Spleen (tissue), 11 donors: ENCODE results near the gene C9orf40. TPM values are rescaled to one million over a fixed set of nuclear protein-coding genes. Genes with fewer than 3 reads are reported as not detected.

Source experiments
- DNase-seq: peaks from one replicate; pipeline ENCODE4 v3.0.0-alpha.2; 2020
- H3K27ac ChIP-seq, 8 donors: fragments of 200-600 bp; sonication (generic) in 7 of 8; 1 replicate in 4 of 8; 2 replicates in 4 of 8; pipeline versions ENCODE4 v1.5.0 to v1.8.0; 2016 to 2021; ENCODE audit warnings: inconsistent platforms in 4 of 8, mild to moderate bottlenecking in 4 of 8, moderate library complexity in 1 of 8
- H3K27me3 ChIP-seq, 7 donors: fragments of 200-600 bp; sonication (generic) in 6 of 7; replicated peaks in 1 of 7; 1 replicate in 4 of 7; 2 replicates in 3 of 7; pipeline versions ENCODE4 v1.5.0 to v1.8.0; 2016 to 2021; ENCODE audit warnings: inconsistent platforms in 3 of 7, mild to moderate bottlenecking in 1 of 7
- H3K36me3 ChIP-seq, 6 donors: fragments of 200-600 bp; sonication (generic) in 5 of 6; 1 replicate in 4 of 6; 2 replicates in 2 of 6; pipeline versions ENCODE4 v1.5.0 to v1.8.0; 2016 to 2021; ENCODE audit warnings: inconsistent platforms in 2 of 6
- H3K4me1 ChIP-seq, 6 donors: fragments of 200-600 bp; sonication (generic) in 5 of 6; 1 replicate in 3 of 6; 2 replicates in 3 of 6; pipeline versions ENCODE4 v1.5.0 to v1.8.0; 2016 to 2021; ENCODE audit warnings: inconsistent platforms in 3 of 6
- H3K4me3 ChIP-seq, 8 donors: fragments of 200-600 bp; sonication (generic) in 7 of 8; 1 replicate in 4 of 8; 2 replicates in 4 of 8; pipeline versions ENCODE4 v1.5.0 to v1.8.0; 2016 to 2021; ENCODE audit warnings: inconsistent platforms in 4 of 8, mild to moderate bottlenecking in 4 of 8, moderate library complexity in 2 of 8
- H3K9me3 ChIP-seq, 8 donors: fragments of 200-600 bp; sonication (generic) in 7 of 8; 1 replicate in 4 of 8; 2 replicates in 4 of 8; pipeline versions ENCODE4 v1.5.0 to v1.8.0; 2016 to 2021; ENCODE audit warnings: inconsistent platforms in 4 of 8
- POLR2A ChIP-seq, 3 donors: fragments of 450-650 bp; IDR thresholded peaks; one replicate each; pipeline ENCODE4 v1.5.1; 2017; ENCODE audit warnings: antibody characterized with exemption in 3 of 3, mild to moderate bottlenecking in 1 of 3
- POLR2AphosphoS5 ChIP-seq, 3 donors: sonication (generic); formaldehyde crosslinking; IDR thresholded peaks; one replicate each; pipeline ENCODE4 v1.5.1; 2017; ENCODE audit warnings: antibody characterized with exemption in 3 of 3
- WGBS, 5 donors: extraction: QIAGEN DNeasy Blood & Tissue Kit in 3 of 5; methylation state at CpG; one replicate each; pipeline versions ENCODE4 v1.1.5 to v1.1.7; 2013 to 2018; 5-methylcytosine and 5-hydroxymethylcytosine counted together
- intact Hi-C: fragments of 100-400 bp; cut with DNase I; formaldehyde crosslinking; loops from one replicate; pipeline ENCODE4 v1.15.0; 2023; ENCODE audit warnings: low total_unique reads
- polyA plus RNA-seq, 3 donors: library from polyadenylated mRNA; stranded (reverse); fragments of 200-250 nt; gene quantifications; one replicate each; pipeline ENCODE4 v1.2.1, GENCODE V29; 2013
- total RNA-seq, 7 donors: library from RNA; depleted of rRNA in 3 of 7; stranded (reverse); fragments of >200 nt in 3 of 7; fragmentation: NEBNext Ultra II Directional in 4 of 7; extraction: Animal tissue kit (Norgen Biotek cat#: 25700) in 4 of 7; gene quantifications; one replicate each; pipeline versions ENCODE4 v1.1.0 to v1.2.1, GENCODE V29; 2016 to 2021
- TF ChIP-seq, protein P1 (sequence below), 11 experiments: fragments of 200-600 bp in 7 of 11; fragments of 450-650 bp in 4 of 11; sonication (generic) in 4 of 11; IDR thresholded peaks in 8 of 11; conservative IDR thresholded peaks in 3 of 11; 1 replicate in 7 of 11; 2 replicates in 4 of 11; pipeline versions ENCODE4 v1.4.0 to v1.8.0; 2016 to 2021; ENCODE audit warnings: antibody characterized with exemption in 11 of 11, inconsistent platforms in 4 of 11, mild to moderate bottlenecking in 1 of 11
- donor health status: healthy with polysubstance abuse.
- donor health status: DM: no; HTN: no; CAD: no; lungs with moderate emphysema.
- donor health status: DM: no; HTN: no; CAD: no.
- donor health status: Bipolar disorder and iron deficiency.
- donor health status: healthy.
- donor health status: DM: no; HTN: no; CAD: no.
- donor health status: DM: yes; HTN: yes; CAD: no.

The C9orf40 gene
- total and polyA plus RNA-seq, 10 donors, result 4.0 to 6.6 (median 5.0) TPM

DNA sequence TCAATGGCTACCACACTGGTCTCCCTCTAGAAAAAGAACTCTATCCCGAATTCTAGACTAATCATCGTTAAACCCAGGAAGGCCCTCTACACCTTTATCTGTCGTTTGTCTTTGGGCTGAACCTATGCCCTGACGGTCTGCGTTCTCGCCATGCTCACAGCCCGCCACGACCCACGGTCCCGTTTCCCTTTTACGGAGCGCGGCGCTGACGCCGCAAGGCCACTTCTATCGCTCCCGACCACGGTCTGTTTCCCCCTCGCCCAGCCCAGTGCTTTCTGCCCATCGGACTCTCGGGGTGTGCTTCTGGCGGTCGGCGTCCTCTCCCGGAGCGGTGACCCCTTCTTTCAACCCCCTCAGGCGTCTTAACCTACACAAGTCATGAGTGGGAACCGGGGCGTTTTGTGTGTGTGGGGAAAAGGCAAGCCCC, 974 bp downstream of the C9orf40 start:
- peak; percentile 92 for DNase-seq
- 0 to 1% (median 1%) methylated on average over 28 to 30 of the region's 30 CpGs for WGBS, 5 donors
- intact Hi-C loops, result loop anchor here (5.0 to 10.0 kb wide), 2 partner anchors 83 to 136 kb away; partner anchors contain the start of genes NMRK1 and OSTF1
- Histone ChIP-seq H3K27ac (peak overlapping the region; percentile 97 to 99 (median 98)), H3K4me1 (peaks cover 0 to 36% (median 5%) of the 10 kb centered on the region in 6 donors), H3K4me3 (peak overlapping the region; percentile 71 to 93 (median 80)), H3K9me3 (no peaks in the 10 kb centered on the region), H3K36me3 (no peaks in the 10 kb centered on the region), H3K27me3 (no peaks in the 10 kb centered on the region)
- TF ChIP-seq POLR2A (IDR thresholded peaks at IDR 0.05), result no peak
- TF ChIP-seq, protein P1, sequence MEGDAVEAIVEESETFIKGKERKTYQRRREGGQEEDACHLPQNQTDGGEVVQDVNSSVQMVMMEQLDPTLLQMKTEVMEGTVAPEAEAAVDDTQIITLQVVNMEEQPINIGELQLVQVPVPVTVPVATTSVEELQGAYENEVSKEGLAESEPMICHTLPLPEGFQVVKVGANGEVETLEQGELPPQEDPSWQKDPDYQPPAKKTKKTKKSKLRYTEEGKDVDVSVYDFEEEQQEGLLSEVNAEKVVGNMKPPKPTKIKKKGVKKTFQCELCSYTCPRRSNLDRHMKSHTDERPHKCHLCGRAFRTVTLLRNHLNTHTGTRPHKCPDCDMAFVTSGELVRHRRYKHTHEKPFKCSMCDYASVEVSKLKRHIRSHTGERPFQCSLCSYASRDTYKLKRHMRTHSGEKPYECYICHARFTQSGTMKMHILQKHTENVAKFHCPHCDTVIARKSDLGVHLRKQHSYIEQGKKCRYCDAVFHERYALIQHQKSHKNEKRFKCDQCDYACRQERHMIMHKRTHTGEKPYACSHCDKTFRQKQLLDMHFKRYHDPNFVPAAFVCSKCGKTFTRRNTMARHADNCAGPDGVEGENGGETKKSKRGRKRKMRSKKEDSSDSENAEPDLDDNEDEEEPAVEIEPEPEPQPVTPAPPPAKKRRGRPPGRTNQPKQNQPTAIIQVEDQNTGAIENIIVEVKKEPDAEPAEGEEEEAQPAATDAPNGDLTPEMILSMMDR (IDR thresholded peaks at IDR 0.05 in 8 of 11, conservative IDR thresholded peaks at IDR 0.05 in 3 of 11), result no peak
- TF ChIP-seq POLR2AphosphoS5 (IDR thresholded peaks at IDR 0.05), result no peak

DNA sequence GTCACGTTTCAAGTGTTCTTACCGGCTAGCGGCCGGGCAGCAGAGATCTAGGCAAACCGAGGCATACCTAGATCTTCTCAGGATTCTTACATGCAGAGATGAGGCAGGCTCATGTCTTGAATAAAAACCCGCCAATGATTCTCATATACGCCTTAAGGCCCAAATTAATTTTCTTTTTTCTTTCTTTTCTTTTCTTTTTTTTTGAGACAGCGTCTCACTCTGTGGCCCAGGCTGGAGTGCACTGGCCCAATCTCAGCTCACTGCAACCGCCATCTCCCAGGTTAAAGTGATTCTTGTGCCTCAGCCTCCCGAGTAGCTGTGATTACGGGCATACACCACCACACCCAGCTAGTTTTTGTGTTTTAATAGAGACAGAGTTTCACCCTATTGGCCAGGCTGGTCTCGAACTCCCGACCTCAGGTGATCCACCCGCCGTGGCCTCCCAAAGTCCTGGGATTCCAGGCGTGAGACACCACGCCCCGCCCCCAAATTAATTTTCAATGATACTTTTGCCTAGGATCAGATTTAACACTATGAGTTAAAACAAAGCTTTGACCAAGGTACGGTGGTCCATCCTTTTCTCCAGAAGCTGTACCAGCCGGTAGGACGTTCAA, 1.5 kb downstream of the C9orf40 start:
- TF ChIP-seq POLR2A (IDR thresholded peaks at IDR 0.05) (no peak), POLR2AphosphoS5 (IDR thresholded peaks at IDR 0.05) (no peak)
- TF ChIP-seq, protein P1 (IDR thresholded peaks at IDR 0.05 in 8 of 11, conservative IDR thresholded peaks at IDR 0.05 in 3 of 11), result no peak
- Histone ChIP-seq H3K4me1 (peaks cover 0 to 36% (median 5%) of the 10 kb centered on the region in 6 donors), H3K27me3 (no peaks in the 10 kb centered on the region), H3K36me3 (no peaks in the 10 kb centered on the region), H3K4me3 (peak overlapping the region; percentile 71 to 93 (median 80)), H3K27ac (peak overlapping the region; percentile 97 to 99 (median 98)), H3K9me3 (no peaks in the 10 kb centered on the region)
- DNase-seq, result no peak
- intact Hi-C loops, result loop anchor here (5.0 to 10.0 kb wide), 2 partner anchors 84 to 136 kb away; partner anchors contain the start of genes NMRK1 and OSTF1
- WGBS, 5 donors, result 68 to 75% (median 73%) methylated on average over 21 of the region's 21 CpGs

DNA sequence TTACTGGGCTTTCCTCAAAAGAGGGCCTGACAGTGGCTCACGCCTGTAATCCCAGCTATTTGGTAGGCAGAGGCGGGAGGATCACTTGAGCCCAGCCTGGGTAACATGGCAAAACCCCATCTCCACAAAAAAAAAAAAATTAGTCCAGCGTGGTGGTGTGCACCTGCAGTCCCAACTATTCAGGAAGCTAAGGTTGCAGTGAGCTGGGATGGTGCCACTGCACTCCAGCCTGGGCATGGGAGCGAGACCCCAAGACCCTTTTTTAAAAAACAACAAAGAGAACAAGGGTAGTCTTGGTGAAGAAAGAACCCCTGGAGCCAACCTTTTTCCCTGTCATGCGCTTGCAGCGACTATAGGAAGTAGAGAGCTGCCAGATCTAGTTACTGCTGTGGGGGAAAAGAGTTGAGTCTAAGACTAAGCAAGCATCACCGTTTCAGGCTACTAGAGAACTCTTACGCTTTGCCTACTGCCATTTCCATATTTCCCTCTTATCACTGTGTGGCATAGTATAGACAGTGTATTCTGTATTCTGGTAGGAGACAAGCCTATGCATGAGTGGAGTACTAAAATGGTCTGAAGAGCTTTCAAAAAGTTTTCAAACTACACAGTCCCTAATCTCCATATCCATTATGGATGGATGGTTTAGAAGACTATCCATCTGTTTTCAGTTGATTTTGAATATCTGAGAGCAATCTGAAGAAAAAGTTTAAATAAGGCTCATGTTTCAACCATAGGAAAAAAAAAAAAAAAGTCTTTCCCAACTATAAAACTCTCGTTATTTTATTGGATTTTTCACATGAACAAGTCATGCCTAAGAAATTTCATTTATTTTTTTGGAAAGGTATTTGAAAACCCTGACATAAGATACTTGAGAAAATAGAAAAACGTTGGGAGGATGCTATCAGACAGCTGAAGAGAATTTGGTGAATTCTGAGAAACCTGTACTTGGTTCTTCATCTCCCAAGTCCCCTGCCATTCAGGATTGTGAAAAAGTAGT, 2.6 kb downstream of the C9orf40 start:
- no peak overlapping the region for H3K4me3 ChIP-seq
- no peak for DNase-seq
- H3K9me3 ChIP-seq, result no peaks in the 10 kb centered on the region
- WGBS, 5 donors, result 91 to 94% (median 93%) methylated on average over 10 of the region's 10 CpGs
- no peaks in the 10 kb centered on the region for H3K27me3 ChIP-seq
- TF ChIP-seq, protein P1 (IDR thresholded peaks at IDR 0.05 in 8 of 11, conservative IDR thresholded peaks at IDR 0.05 in 3 of 11), result no peak
- TF ChIP-seq POLR2A (IDR thresholded peaks at IDR 0.05), result no peak
- no peak for TF ChIP-seq POLR2AphosphoS5 (IDR thresholded peaks at IDR 0.05)
- no peak overlapping the region for H3K27ac ChIP-seq
- intact Hi-C loops, result loop anchor here (5.0 to 10.0 kb wide), 3 partner anchors 45 to 137 kb away; partner anchors contain the start of genes NMRK1 and OSTF1
- H3K4me1 ChIP-seq, result peaks cover 0 to 36% (median 5%) of the 10 kb centered on the region in 6 donors
- H3K36me3 ChIP-seq, result no peaks in the 10 kb centered on the region
